Endodermal cell (in vitro differentiated cells): ENCODE results near the gene ADGRB3. TPM values are rescaled to one million over a fixed set of nuclear protein-coding genes. Genes with fewer than 3 reads are reported as not detected.

ENCODE experiments used
- DNase-seq: peaks from one replicate; pipeline ENCODE4 v3.0.0-alpha.2; 2017
- H3K27ac ChIP-seq: 2 replicates; pipeline ENCODE4 v1.5.1; 2013; ENCODE audit warnings: mild to moderate bottlenecking, low read depth, low read length, moderate library complexity
- H3K27me3 ChIP-seq: 2 replicates; pipeline ENCODE4 v1.6.1; 2013; ENCODE audit warnings: mild to moderate bottlenecking, low read length, moderate library complexity; ENCODE audit not compliant: insufficient read depth, control insufficient read depth, poor library complexity, severe bottlenecking
- H3K36me3 ChIP-seq: 2 replicates; pipeline ENCODE4 v1.7.0; 2013; ENCODE audit warnings: mild to moderate bottlenecking, low read length, moderate library complexity; ENCODE audit not compliant: control insufficient read depth, insufficient read depth
- H3K4me1 ChIP-seq: one replicate; pipeline ENCODE4 v1.7.0; 2013; ENCODE audit warnings: low read length; ENCODE audit not compliant: control insufficient read depth, insufficient read depth
- H3K4me3 ChIP-seq: 2 replicates; pipeline ENCODE4 v1.5.1; 2013; ENCODE audit warnings: mild to moderate bottlenecking, low read length, moderate library complexity
- H3K9ac ChIP-seq: 2 replicates; pipeline ENCODE4 v1.6.1; 2013; ENCODE audit warnings: mild to moderate bottlenecking, low read length, moderate library complexity; ENCODE audit not compliant: poor library complexity, severe bottlenecking; ENCODE audit errors: extremely low read depth
- H3K9me3 ChIP-seq: 2 replicates; pipeline ENCODE4 v1.6.1; 2013; ENCODE audit warnings: mild to moderate bottlenecking, low read length, moderate library complexity; ENCODE audit not compliant: control insufficient read depth
- H3K27ac Mint-ChIP-seq: 2 replicates; pipeline ENCODE4 v1.8.0; 2020; ENCODE audit warnings: mixed read lengths
- H3K27me3 Mint-ChIP-seq: 2 replicates; pipeline ENCODE4 v1.8.0; 2021; ENCODE audit warnings: mild to moderate bottlenecking, mixed read lengths; ENCODE audit not compliant: insufficient read depth
- H3K36me3 Mint-ChIP-seq: 2 replicates; pipeline ENCODE4 v1.8.0; 2020; ENCODE audit warnings: low read depth, mixed read lengths
- H3K4me1 Mint-ChIP-seq: 2 replicates; pipeline ENCODE4 v1.8.0; 2020; ENCODE audit warnings: mixed read lengths
- H3K4me3 Mint-ChIP-seq: 2 replicates; pipeline ENCODE4 v1.8.0; 2020; ENCODE audit warnings: mild to moderate bottlenecking, moderate library complexity, mixed read lengths
- H3K9me3 Mint-ChIP-seq: 2 replicates; pipeline ENCODE4 v1.8.0; 2020; ENCODE audit warnings: mild to moderate bottlenecking, mixed read lengths
- WGBS, 2 experiments: methylation state at CpG; one replicate each; pipeline versions ENCODE4 v1.1.5 to v1.1.7; 2013; ENCODE audit warnings: missing lambda C conversion rate in 2 of 2, mixed read lengths in 1 of 2; ENCODE audit not compliant: insufficient coverage in 1 of 2, insufficient read length in 1 of 2; 5-methylcytosine and 5-hydroxymethylcytosine counted together
- total RNA-seq, 2 donors: library from RNA; stranded (reverse); fragmentation: NEBNext Ultra II Directional in 1 of 2; extraction: Animal tissue kit (Norgen Biotek cat#: 25700) in 1 of 2; gene quantifications; 2 replicates in 1 of 2; 3 replicates in 1 of 2; pipeline ENCODE4 v1.2.1, GENCODE V29; 2021
- TF ChIP-seq, protein P1 (sequence below): fragments of 200-600 bp; sonication (generic); conservative IDR thresholded peaks from 2 replicates; pipeline ENCODE4 v1.5.0; 2021; ENCODE audit warnings: antibody characterized with exemption, mild to moderate bottlenecking

The ADGRB3 gene
- total RNA-seq, 2 donors from 2014 or later: 0.33 to 1.3 TPM

DNA sequence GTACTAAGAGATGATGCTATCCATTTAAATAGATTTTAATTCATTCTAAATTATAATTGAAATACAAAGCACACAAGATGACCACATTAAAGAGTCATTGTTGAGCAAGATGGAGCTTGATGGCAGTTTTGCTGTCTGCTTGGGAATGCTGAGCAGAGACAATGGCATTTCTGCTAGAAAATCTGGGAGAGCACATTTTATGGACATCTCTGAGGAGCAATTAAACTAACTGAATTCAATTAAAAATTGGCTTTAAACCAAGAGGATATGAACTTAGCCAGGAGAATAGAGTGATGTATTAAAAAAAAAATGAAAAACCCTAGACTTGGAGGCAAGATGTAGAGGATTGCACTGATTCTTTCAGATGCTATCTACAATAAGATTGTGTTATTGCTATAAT lies 19.1 kb upstream of the ADGRB3 start:
- Histone ChIP-seq H3K27ac (no peak overlapping the region), H3K4me3 (no peak overlapping the region), H3K36me3 (no peaks in the 10 kb centered on the region), H3K9me3 (no peaks in the 10 kb centered on the region), H3K27me3 (no peaks in the 10 kb centered on the region), H3K4me1 (peaks cover 5% of the 10 kb centered on the region), H3K9ac (no peak overlapping the region)
- no peaks in the 10 kb centered on the region for H3K9me3 Mint-ChIP-seq
- DNase-seq: no peak
- H3K4me3 Mint-ChIP-seq: no peak overlapping the region
- H3K4me1 Mint-ChIP-seq: no peaks in the 10 kb centered on the region
- H3K27ac Mint-ChIP-seq: no peak overlapping the region
- peaks cover 2% of the 10 kb centered on the region for H3K27me3 Mint-ChIP-seq
- TF ChIP-seq, protein P1, sequence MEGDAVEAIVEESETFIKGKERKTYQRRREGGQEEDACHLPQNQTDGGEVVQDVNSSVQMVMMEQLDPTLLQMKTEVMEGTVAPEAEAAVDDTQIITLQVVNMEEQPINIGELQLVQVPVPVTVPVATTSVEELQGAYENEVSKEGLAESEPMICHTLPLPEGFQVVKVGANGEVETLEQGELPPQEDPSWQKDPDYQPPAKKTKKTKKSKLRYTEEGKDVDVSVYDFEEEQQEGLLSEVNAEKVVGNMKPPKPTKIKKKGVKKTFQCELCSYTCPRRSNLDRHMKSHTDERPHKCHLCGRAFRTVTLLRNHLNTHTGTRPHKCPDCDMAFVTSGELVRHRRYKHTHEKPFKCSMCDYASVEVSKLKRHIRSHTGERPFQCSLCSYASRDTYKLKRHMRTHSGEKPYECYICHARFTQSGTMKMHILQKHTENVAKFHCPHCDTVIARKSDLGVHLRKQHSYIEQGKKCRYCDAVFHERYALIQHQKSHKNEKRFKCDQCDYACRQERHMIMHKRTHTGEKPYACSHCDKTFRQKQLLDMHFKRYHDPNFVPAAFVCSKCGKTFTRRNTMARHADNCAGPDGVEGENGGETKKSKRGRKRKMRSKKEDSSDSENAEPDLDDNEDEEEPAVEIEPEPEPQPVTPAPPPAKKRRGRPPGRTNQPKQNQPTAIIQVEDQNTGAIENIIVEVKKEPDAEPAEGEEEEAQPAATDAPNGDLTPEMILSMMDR: no peak
- H3K36me3 Mint-ChIP-seq: no peaks in the 10 kb centered on the region

DNA sequence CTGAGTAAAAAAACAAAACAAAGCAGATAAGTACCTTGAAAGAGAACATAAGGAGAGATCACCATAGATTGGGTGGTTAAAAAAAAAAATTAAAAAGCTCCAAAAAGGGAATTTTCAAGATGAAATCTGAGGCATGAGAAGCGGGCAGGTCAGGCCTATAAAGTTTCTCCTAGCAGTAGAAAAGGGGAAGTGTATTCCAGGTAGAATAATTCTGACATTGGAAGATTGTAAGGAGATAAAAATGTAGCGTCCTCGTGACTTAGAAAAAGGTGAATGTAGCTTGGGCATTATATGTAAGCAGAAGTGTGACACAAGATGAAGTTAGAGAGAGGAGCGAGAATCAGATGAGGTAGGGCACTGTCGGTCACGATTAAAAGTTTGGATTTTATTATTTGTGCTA lies 9.1 kb upstream of the ADGRB3 start:
- Mint-ChIP-seq H3K4me1 (no peaks in the 10 kb centered on the region), H3K27me3 (peaks cover 9% of the 10 kb centered on the region), H3K4me3 (no peak overlapping the region), H3K27ac (no peak overlapping the region), H3K36me3 (no peaks in the 10 kb centered on the region), H3K9me3 (no peaks in the 10 kb centered on the region)
- Histone ChIP-seq H3K27ac (no peak overlapping the region), H3K9me3 (no peaks in the 10 kb centered on the region), H3K4me3 (no peak overlapping the region), H3K27me3 (no peaks in the 10 kb centered on the region), H3K36me3 (no peaks in the 10 kb centered on the region), H3K9ac (no peak overlapping the region), H3K4me1 (no peaks in the 10 kb centered on the region)
- DNase-seq: no peak
- 93 to 97% methylated on average over 6 of the region's 6 CpGs for WGBS, 2 experiments
- TF ChIP-seq, protein P1: no peak

DNA sequence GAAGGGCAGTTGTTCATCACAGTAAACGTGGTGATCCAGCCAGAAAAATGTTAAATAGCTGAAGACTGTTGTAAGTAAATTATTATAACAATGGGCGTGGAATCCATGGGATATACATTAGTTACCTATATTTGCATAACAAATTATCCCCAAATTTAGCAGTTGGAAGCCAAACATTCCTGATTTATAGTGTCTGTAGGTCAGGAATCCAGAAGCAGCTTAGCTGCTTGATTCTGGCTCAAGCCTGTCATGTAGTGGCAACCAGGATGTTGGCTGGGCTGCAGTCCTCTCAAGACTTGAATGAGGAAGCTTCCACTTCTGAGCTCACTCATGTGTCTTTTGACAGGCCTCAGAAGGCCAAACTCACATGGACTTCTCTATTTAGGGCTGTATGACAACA lies 6.9 kb upstream of the ADGRB3 start:
- 67% methylated on average over 2 of the region's 2 CpGs; no CpG with 5 or more reads in 1 of the 2 experiments for WGBS, 2 experiments
- peak; percentile 47 for DNase-seq
- H3K4me1 Mint-ChIP-seq: no peaks in the 10 kb centered on the region
- H3K4me3 Mint-ChIP-seq: no peak overlapping the region
- Histone ChIP-seq H3K9me3 (no peaks in the 10 kb centered on the region), H3K27me3 (peaks cover 16% of the 10 kb centered on the region), H3K4me3 (no peak overlapping the region), H3K27ac (no peak overlapping the region), H3K9ac (no peak overlapping the region), H3K36me3 (no peaks in the 10 kb centered on the region), H3K4me1 (no peaks in the 10 kb centered on the region)
- H3K36me3 Mint-ChIP-seq: no peaks in the 10 kb centered on the region
- H3K9me3 Mint-ChIP-seq: no peaks in the 10 kb centered on the region
- TF ChIP-seq, protein P1: no peak
- no peak overlapping the region for H3K27ac Mint-ChIP-seq
- H3K27me3 Mint-ChIP-seq: peaks cover 20% of the 10 kb centered on the region
